IPS DF 6.9 (cell line): ENCODE measurements around the gene POGZ.

Experiments used
- DNase-seq: peaks from one replicate; pipeline ENCODE4 v3.0.0-alpha.2; 2013; ENCODE audit warnings: low read depth, low spot score
- H3K27ac ChIP-seq: one replicate; pipeline ENCODE4 v1.5.1; 2013; ENCODE audit warnings: low read length, control low read depth
- H3K27me3 ChIP-seq: 2 replicates; pipeline ENCODE4 v1.6.1; 2013; ENCODE audit warnings: mild to moderate bottlenecking, low read length; ENCODE audit not compliant: control insufficient read depth, insufficient read depth
- H3K36me3 ChIP-seq: 2 replicates; pipeline ENCODE4 v1.6.1; 2013; ENCODE audit warnings: low read length; ENCODE audit not compliant: control insufficient read depth, insufficient read depth
- H3K4me1 ChIP-seq: 2 replicates; pipeline ENCODE4 v1.6.1; 2013; ENCODE audit warnings: low read length; ENCODE audit not compliant: control insufficient read depth, insufficient read depth
- H3K4me3 ChIP-seq: 2 replicates; pipeline ENCODE4 v1.5.1; 2013; ENCODE audit warnings: mild to moderate bottlenecking, low read length
- H3K9me3 ChIP-seq: 2 replicates; pipeline ENCODE4 v1.6.1; 2013; ENCODE audit warnings: low read length, inconsistent platforms; ENCODE audit not compliant: control insufficient read depth, insufficient read depth
- WGBS: extraction: QIAGEN DNeasy Blood & Tissue Kit; methylation state at CpG from one replicate; pipeline ENCODE4 v1.1.7; 2013; ENCODE audit warnings: mixed read lengths, missing lambda C conversion rate; ENCODE audit not compliant: insufficient read length, insufficient coverage; 5-methylcytosine and 5-hydroxymethylcytosine counted together

POGZ gene

DNA sequence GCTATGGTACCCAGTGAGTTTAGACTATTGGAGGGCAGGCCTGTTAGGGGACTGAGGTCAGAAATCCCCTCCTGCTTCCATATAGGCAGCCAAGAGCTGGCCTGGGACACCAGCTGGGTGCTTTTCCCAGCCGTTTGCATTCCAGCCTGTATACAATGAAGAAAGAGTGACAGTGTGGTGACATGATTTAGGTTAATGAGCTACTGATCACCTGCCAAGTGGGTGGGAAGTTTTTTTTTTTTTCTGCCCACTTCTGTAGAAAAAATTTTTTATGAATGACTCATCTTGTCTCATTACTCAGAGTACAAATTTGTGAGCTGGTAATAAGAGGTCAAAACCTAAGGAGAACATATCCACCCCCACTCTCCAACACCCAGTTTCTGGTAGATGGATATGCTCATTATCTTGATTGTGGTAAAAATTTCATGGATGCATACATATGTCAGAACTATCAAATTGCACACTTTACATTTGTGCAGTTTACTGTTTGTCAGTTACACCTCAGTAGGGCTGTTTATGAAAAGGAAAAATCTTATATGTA, 35.5 kb upstream of the POGZ start:
- DNase-seq = no peak
- H3K4me3 ChIP-seq = no peak overlapping the region
- H3K9me3 ChIP-seq = no peaks in the 10 kb centered on the region
- no peak overlapping the region for H3K27ac ChIP-seq
- WGBS = no CpG with 5 or more reads among the region's 1 CpG
- H3K4me1 ChIP-seq = no peaks in the 10 kb centered on the region
- H3K36me3 ChIP-seq = no peaks in the 10 kb centered on the region
- no peaks in the 10 kb centered on the region for H3K27me3 ChIP-seq

DNA sequence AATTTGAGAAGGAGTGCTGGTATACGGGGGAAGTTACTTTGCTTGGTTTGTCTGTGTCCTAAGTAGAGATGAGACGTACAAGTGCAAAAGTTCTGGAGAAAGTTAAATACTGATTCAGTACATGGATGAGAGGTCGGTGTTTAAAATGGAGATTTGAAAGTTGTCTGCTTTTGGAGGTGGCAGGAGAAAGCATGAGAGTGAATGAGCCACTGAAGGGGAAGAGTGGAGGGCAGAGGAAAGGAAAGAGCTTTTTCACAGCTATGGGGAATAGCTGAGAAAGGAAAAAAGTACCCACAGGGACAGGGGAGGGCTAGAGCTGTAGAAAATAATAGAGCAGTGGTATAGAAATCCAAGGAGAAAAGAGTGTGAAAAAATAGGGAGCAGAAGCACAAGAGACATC, 33.7 kb upstream of the POGZ start:
- Histone ChIP-seq H3K36me3 (no peaks in the 10 kb centered on the region), H3K4me3 (no peak overlapping the region), H3K27me3 (no peaks in the 10 kb centered on the region), H3K9me3 (no peaks in the 10 kb centered on the region), H3K27ac (no peak overlapping the region), H3K4me1 (no peaks in the 10 kb centered on the region)
- WGBS = 100% methylated on average over 2 of the region's 3 CpGs
- DNase-seq = no peak

DNA sequence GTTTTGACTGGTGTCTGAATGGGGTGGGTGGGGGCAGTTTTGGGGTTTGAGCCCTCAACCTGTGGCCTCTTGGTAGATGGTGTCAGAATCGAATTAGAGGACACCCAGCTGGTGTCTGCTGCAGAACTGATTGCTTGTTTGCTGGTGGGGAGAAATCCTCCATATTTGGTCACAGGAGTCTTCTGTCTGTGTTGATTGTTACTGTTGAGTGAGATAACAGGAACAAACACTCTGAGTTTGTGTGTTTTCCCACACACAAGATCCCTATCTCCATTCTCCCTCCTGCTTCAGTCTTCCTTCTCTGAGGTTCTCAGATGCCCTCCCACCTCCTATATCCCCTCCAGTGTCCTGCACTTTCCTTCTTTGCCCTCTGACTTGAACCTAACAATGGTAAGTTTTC, 32.8 kb upstream of the POGZ start:
- H3K9me3 ChIP-seq = no peaks in the 10 kb centered on the region

DNA sequence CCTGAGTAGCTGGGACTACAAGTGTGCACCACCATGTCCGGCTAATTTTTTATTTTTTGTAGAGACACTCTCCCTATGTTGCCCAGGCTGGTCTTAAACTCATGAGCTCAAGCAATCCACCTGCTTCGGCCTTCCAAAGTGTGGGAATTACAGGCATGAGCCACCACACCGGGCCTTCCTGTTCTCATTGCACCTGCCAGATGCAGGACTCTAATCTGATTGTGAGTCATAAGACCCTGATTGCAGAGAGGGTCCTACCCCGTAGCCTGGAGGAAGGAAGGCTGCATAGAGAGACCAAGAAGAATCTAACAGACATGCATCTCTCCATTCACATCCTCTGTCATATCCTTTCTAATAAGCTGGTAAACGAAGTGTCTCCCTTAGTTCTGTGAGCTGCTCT, 32.3 kb upstream of the POGZ start:
- Histone ChIP-seq H3K9me3 (no peaks in the 10 kb centered on the region), H3K4me1 (no peaks in the 10 kb centered on the region), H3K27ac (no peak overlapping the region), H3K36me3 (no peaks in the 10 kb centered on the region), H3K27me3 (no peaks in the 10 kb centered on the region), H3K4me3 (no peak overlapping the region)
- DNase-seq = no peak
- no CpG with 5 or more reads among the region's 5 CpGs for WGBS

More for the DNA sequence above, 32.8 kb upstream of the POGZ start:
- Histone ChIP-seq H3K4me1 (no peaks in the 10 kb centered on the region), H3K27me3 (no peaks in the 10 kb centered on the region), H3K27ac (no peak overlapping the region), H3K36me3 (no peaks in the 10 kb centered on the region), H3K4me3 (no peak overlapping the region)
- no peak for DNase-seq
- WGBS = no CpG with 5 or more reads among the region's 1 CpG

DNA sequence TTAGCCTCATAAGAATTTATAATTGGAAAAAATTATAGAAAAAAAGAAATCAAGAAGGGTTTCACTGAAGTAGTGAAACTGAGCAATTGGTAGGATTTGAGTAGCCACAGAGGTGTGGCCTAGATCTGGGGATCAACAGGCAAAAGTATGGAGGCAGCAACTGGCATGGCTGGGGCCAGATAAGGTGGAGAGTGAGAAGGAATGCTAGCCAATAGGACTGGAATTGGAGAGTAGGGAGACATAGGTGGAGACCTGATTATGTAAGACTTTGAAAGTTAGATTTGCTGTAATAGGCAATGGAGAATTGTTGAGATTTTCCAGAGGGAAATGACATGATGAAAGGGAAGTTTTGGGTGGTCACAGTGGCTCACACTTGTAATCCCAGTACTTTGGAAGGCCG, 27.3 kb upstream of the POGZ start:
- DNase-seq = no peak
- Histone ChIP-seq H3K36me3 (no peaks in the 10 kb centered on the region), H3K9me3 (no peaks in the 10 kb centered on the region), H3K4me3 (no peak overlapping the region), H3K4me1 (no peaks in the 10 kb centered on the region), H3K27ac (no peak overlapping the region), H3K27me3 (no peaks in the 10 kb centered on the region)
- WGBS = no CpG with 5 or more reads among the region's 1 CpG

DNA sequence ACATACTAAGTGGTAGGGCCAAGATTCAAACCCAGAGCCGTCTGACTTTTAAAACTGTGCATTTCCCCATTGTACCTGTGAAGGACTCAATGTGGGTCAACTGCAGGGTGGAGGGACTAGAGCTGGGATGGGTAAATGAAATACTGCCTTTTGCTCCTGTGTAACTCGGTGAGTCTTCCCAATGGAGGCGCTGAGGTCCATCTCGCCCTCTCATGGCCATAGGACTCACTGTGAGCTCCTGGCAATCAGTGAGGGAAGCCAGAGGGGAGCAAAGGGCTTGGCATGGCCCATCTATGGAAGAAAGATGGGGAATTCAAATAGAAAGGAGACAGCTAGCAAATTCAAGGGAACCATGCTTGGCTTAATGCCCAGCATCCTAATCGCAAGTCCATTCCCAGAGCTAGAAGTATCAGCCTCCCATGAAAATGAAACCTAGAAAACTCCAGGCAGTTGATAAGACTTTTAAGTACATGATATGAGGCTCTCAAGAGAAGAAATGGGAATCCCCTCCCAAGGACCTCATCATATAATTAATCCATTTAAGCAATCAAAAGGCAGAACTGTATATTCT, 26.5 kb upstream of the POGZ start:
- WGBS = no CpG with 5 or more reads among the region's 5 CpGs
- H3K36me3 ChIP-seq = no peaks in the 10 kb centered on the region
- no peak for DNase-seq
- H3K27ac ChIP-seq = no peak overlapping the region
- H3K27me3 ChIP-seq = no peaks in the 10 kb centered on the region
- no peaks in the 10 kb centered on the region for H3K9me3 ChIP-seq
- no peaks in the 10 kb centered on the region for H3K4me1 ChIP-seq
- H3K4me3 ChIP-seq = no peak overlapping the region

DNA sequence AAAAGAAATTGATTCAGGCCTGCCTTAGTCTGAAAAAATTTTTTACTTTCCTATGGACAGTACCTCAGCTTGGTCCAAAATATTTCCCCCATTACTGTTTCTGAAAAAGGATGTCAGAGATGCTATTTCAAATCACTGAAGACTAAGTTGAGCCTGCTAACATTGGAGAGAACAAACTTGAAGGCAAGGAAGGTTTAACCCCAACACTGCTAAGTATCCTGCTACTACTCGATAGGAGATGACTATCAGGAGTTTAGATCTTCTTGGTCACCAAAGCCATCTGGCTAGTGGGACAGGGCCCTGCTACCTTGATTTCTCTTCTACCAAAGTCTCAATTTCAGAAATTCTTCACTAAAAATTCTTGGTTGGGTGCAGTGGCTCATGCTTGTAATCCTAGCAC, 22.7 kb upstream of the POGZ start:
- H3K27me3 ChIP-seq = no peaks in the 10 kb centered on the region
- no peak for DNase-seq
- WGBS = no CpG with 5 or more reads among the region's 1 CpG
- H3K27ac ChIP-seq = no peak overlapping the region
- H3K9me3 ChIP-seq = no peaks in the 10 kb centered on the region
- H3K36me3 ChIP-seq = no peaks in the 10 kb centered on the region
- H3K4me3 ChIP-seq = no peak overlapping the region
- H3K4me1 ChIP-seq = no peaks in the 10 kb centered on the region

DNA sequence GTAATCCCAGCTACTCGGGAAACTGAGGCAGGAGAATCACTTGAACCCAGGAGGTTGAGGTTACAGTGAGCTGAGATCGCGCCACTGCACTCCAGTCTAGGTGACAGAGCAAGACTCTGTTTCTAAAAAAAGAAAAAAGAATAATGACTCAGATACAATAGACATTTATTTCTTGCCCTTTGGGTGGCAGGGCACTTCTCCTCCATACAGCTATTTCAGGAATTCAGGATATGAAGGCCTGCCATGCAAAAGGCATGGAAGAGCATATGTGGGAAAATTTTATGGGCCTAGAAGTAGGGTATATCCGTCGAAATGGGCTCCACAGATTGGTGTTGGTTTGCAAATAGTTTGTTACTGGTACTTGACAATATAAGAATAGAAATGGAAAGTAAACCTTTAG, 20.2 kb upstream of the POGZ start:
- H3K4me1 ChIP-seq = no peaks in the 10 kb centered on the region
- WGBS = no CpG with 5 or more reads among the region's 5 CpGs
- H3K4me3 ChIP-seq = no peak overlapping the region
- no peaks in the 10 kb centered on the region for H3K9me3 ChIP-seq
- no peak for DNase-seq
- no peaks in the 10 kb centered on the region for H3K27me3 ChIP-seq
- no peaks in the 10 kb centered on the region for H3K36me3 ChIP-seq
- H3K27ac ChIP-seq = no peak overlapping the region

DNA sequence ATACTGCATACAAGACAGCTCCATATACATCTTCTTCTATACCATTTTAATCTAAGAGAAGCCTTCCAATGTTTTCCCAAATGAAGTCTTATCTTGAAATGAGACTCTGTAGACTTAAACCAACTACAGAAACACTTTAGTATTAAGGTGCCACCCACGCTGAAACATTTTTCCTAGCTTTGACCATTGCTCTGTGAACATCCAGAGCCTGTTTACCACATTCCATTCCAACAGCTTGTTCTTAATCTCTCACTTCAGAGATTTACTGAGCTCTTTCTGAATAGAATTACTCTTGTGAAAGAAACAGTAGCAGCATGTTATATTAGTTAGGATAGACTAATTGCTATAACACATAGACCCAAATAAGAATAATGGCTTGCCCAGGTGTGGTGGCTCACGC, 19.6 kb upstream of the POGZ start:
- no peak for DNase-seq
- Histone ChIP-seq H3K4me1 (no peaks in the 10 kb centered on the region), H3K4me3 (no peak overlapping the region), H3K27me3 (no peaks in the 10 kb centered on the region), H3K27ac (no peak overlapping the region), H3K36me3 (no peaks in the 10 kb centered on the region), H3K9me3 (no peaks in the 10 kb centered on the region)
- no CpG with 5 or more reads among the region's 2 CpGs for WGBS

DNA sequence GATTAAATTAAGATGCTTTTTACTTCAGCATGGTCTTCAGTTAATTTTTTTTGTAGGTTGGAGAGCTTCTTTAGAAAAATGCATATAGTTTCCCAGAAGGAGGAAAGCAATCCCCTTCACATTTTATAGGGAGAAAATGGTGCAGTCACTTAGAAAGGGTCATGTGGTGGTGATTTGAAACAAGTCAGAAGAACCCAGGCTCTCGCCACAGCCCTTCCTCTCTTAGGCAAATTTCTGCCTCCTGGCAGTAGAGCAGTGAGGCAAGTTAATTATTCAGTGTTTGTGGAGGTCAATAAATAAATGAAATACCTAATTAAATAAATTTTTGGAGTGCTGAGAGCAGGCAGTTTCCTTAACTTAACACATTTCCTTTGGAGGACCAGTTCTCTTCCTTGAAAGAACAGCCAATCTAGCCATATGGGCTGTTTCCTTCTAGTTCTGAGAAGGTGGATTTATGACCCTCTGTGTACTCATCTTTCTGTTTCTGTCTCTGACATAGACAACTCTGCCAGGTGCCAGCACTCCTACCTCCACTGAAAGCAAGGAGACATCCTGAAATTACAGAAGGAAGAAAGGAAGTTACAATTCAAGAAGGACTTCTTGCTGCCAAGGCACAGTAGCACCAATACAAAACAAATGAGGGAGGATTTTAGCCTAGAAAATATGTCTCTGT, 19.0 kb upstream of the POGZ start:
- DNase-seq = no peak
- WGBS = no CpG with 5 or more reads among the region's 1 CpG
- no peaks in the 10 kb centered on the region for H3K27me3 ChIP-seq
- no peaks in the 10 kb centered on the region for H3K4me1 ChIP-seq
- no peak overlapping the region for H3K4me3 ChIP-seq
- H3K9me3 ChIP-seq = no peaks in the 10 kb centered on the region
- H3K36me3 ChIP-seq = no peaks in the 10 kb centered on the region
- H3K27ac ChIP-seq = no peak overlapping the region

DNA sequence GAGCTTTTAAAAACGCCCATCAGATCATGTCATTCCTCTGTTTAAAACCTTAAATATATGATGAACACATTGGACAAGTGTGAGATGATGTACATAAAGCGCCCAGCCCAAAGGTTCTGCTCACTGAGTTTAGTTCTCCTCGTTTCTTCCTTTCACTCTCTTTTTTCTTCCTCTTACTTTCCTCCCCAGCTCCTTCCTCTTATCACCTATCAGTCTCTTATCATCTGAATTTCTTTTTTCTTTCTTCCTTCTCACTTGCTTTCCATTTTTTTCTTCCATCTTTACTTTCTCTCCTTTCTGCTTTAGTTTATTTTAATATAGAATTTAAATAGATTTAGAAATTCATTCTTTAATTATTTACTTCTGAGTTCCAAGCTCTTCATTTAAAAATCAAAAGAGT, 17.8 kb upstream of the POGZ start:
- Histone ChIP-seq H3K4me1 (no peaks in the 10 kb centered on the region), H3K27me3 (no peaks in the 10 kb centered on the region), H3K9me3 (no peaks in the 10 kb centered on the region), H3K27ac (no peak overlapping the region), H3K4me3 (no peak overlapping the region), H3K36me3 (no peaks in the 10 kb centered on the region)
- no peak for DNase-seq
- no CpG with 5 or more reads among the region's 3 CpGs for WGBS
